Naive B cell (primary cell): ENCODE data around the gene ANKRD53. TPM values are rescaled to one million over a fixed set of nuclear protein-coding genes. Genes with fewer than 3 reads are reported as not detected.
A peak's percentile ranks its signal among the peaks of the same experiment; 100 is the strongest.

Experiments used
- ATAC-seq, 2 donors: fragments of 150-1000 bp; cut with Tn5 transposase; 2 replicates each; pipeline ENCODE4 v1.10.0; 2021; ENCODE audit warnings: low read depth in 2 of 2, mild to moderate bottlenecking in 2 of 2, moderate library complexity in 2 of 2
- DNase-seq: peaks from one replicate; pipeline ENCODE4 v3.0.0; 2022
- H3K27ac Mint-ChIP-seq, 6 donors: one replicate each; pipeline ENCODE4 v1.8.0; 2020 to 2022; ENCODE audit warnings: mild to moderate bottlenecking in 6 of 6, mixed read lengths in 6 of 6, moderate library complexity in 5 of 6, inconsistent platforms in 2 of 6
- H3K27me3 Mint-ChIP-seq, 3 donors: one replicate each; pipeline ENCODE4 v1.8.0; 2021 to 2022; ENCODE audit warnings: mixed read lengths in 3 of 3, mild to moderate bottlenecking in 1 of 3
- H3K36me3 Mint-ChIP-seq, 2 donors: one replicate each; pipeline ENCODE4 v1.8.0; 2020 to 2022; ENCODE audit warnings: mixed read lengths in 2 of 2, inconsistent platforms in 1 of 2, mild to moderate bottlenecking in 1 of 2
- H3K4me1 Mint-ChIP-seq, 3 donors: one replicate each; pipeline ENCODE4 v1.8.0; 2020 to 2022; ENCODE audit warnings: mixed read lengths in 3 of 3, inconsistent platforms in 1 of 3, mild to moderate bottlenecking in 1 of 3, moderate library complexity in 1 of 3
- H3K4me3 Mint-ChIP-seq, 8 donors: one replicate each; pipeline ENCODE4 v1.8.0; 2020 to 2022; ENCODE audit warnings: mild to moderate bottlenecking in 8 of 8, mixed read lengths in 8 of 8, moderate library complexity in 8 of 8, inconsistent platforms in 2 of 8
- H3K9me3 Mint-ChIP-seq, 7 donors: one replicate each; pipeline ENCODE4 v1.8.0; 2020 to 2022; ENCODE audit warnings: mixed read lengths in 7 of 7, mild to moderate bottlenecking in 5 of 7, inconsistent platforms in 2 of 7, moderate library complexity in 1 of 7
- polyA plus RNA-seq, 6 donors: library from polyadenylated mRNA; unstranded; fragments of 300-500 nt; fragmentation: Illumina TruSeq; gene quantifications; one replicate each; pipeline ENCODE4 v1.2.3, GENCODE V29; 2021; ENCODE audit warnings: low read depth in 6 of 6

ANKRD53 gene, protein sequence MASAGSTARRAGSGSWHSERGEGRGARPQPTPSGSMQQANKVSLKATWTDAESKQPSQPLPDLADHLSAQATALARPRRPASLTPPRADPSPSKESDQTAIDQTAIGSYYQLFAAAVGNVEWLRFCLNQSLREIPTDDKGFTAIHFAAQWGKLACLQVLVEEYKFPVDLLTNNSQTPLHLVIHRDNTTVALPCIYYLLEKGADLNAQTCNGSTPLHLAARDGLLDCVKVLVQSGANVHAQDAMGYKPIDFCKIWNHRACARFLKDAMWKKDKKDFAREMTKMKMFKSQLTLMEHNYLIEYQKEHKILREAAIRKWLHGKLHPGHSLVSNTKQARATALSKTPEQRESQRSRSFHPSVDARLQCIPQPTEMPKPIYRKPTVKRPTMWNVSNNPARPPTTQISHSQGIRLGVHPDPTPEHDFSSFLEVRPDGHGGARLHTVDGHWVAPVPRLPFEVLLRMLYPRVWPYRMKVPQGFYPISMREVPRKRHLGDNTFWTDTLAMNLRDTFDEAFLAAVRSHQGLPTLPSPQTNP
- polyA plus RNA-seq, result not detected

DNA sequence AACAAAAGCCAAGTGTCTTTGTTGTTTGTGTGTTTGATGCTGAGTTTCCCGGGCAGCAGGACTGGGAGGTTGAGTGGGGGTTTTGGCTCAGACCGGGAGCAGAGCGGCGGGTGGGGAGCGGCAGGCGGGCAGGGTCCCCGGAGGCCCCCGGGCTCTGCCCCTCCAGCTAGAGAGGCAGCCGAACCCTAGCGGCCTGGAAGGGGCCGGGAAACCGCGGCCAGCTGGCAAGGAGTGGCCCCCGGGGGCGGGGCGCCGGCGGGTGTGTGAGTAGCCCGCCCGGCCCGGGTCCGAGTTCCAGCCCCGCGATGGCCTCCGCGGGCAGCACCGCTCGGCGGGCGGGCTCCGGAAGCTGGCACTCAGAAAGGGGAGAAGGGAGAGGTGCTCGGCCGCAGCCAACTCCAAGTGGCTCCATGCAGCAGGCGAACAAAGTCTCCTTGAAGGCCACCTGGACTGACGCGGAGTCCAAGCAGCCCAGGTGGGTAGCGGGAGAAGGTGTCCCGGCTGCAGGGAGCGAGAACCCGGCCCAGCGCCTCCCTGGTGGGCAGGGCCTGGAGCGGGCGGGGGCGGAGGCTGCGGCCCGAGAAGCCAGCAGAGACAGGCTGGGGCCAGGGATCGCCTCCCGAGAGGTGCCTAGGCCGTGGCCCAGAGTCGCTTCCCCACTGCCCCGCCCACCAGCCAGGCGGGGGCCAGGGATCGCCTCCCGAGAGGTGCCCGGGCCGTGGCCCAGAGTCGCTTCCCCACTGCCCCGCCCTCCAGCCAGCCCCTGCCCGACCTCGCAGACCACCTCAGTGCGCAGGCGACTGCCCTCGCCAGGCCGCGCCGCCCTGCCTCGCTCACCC, at the start of gene ANKRD53:
ANKRD53 (plus strand) TSS at position 290 of the 839 bp plus-strand sequence; CDS start at position 306, 16 bp downstream.
- Mint-ChIP-seq H3K4me3 (peak within 1 kb of the TSS; percentile 90 to 95 (median 92)), H3K27me3 (peaks cover 0 to 5% (median 0%) of the 10 kb centered on the region in 3 donors), H3K9me3 (no peaks in the 10 kb centered on the region), H3K4me1 (peaks cover 16 to 21% (median 19%) of the 10 kb centered on the region in 3 donors), H3K27ac (peak within 1 kb of the TSS; percentile 88 to 95 (median 92)), H3K36me3 (no peaks in the 10 kb centered on the region)
- peak; percentile 24 to 26 for ATAC-seq
- no peak for DNase-seq

- H3K9me3 Mint-ChIP-seq, result peaks cover 0 to 2% (median 0%) of the 10 kb centered on the region in 7 donors
- no peak for DNase-seq
- peak overlapping the region in 1 of 8 donors; percentile 40 for H3K4me3 Mint-ChIP-seq
- ATAC-seq, result no peak
- peak overlapping the region in 1 of 6 donors; percentile 41 for H3K27ac Mint-ChIP-seq
- H3K36me3 Mint-ChIP-seq, result no peaks in the 10 kb centered on the region
- peaks cover 11 to 51% (median 36%) of the 10 kb centered on the region in 3 donors for H3K27me3 Mint-ChIP-seq
- H3K4me1 Mint-ChIP-seq, result peaks cover 8 to 9% (median 9%) of the 10 kb centered on the region in 3 donors
These were observed 47.8 kb upstream of the ANKRD53 start for GRCh38 chr2:70930371-70931329.

GRCh38 chr2:70931376-70932000, 46.9 kb upstream of the ANKRD53 start:
- no peak for ATAC-seq
- H3K4me3 Mint-ChIP-seq, result no peak overlapping the region
- no peaks in the 10 kb centered on the region for H3K36me3 Mint-ChIP-seq
- peaks cover 14 to 51% (median 40%) of the 10 kb centered on the region in 3 donors for H3K27me3 Mint-ChIP-seq
- DNase-seq, result no peak
- H3K9me3 Mint-ChIP-seq, result no peaks in the 10 kb centered on the region
- peak overlapping the region in 1 of 6 donors; percentile 33 for H3K27ac Mint-ChIP-seq
- peaks cover 8 to 9% (median 9%) of the 10 kb centered on the region in 3 donors for H3K4me1 Mint-ChIP-seq

DNA sequence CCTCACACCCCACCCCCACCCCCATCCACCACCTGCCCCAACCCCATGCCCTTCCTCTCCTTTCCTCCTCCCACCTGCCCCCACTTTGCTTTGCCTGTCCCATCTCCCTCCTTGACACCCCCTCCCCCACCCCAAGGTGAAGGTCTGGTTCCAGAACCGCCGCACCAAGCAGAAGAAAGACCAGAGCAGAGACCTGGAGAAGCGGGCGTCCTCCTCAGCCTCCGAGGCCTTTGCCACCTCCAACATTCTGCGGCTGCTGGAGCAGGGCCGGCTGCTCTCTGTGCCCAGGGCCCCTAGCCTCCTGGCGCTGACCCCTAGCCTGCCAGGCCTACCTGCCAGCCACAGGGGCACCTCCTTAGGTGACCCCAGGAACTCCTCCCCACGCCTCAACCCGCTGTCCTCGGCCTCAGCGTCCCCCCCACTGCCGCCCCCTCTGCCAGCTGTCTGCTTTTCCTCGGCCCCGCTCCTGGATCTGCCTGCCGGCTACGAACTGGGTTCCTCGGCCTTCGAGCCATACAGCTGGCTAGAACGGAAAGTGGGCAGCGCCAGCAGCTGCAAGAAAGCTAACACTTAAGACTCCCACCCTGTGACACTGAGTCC, 45.7 kb upstream of the ANKRD53 start:
- peaks cover 8 to 9% (median 9%) of the 10 kb centered on the region in 3 donors for H3K4me1 Mint-ChIP-seq
- DNase-seq (no peak), ATAC-seq (no peak)
- H3K4me3 Mint-ChIP-seq, result no peak overlapping the region
- peaks cover 16 to 46% (median 34%) of the 10 kb centered on the region in 3 donors for H3K27me3 Mint-ChIP-seq
- no peaks in the 10 kb centered on the region for H3K36me3 Mint-ChIP-seq
- no peak overlapping the region for H3K27ac Mint-ChIP-seq
- H3K9me3 Mint-ChIP-seq, result no peaks in the 10 kb centered on the region

- DNase-seq (no peak), ATAC-seq (no peak)
- Mint-ChIP-seq H3K9me3 (no peaks in the 10 kb centered on the region), H3K4me1 (peaks cover 8 to 9% (median 9%) of the 10 kb centered on the region in 3 donors), H3K4me3 (no peak overlapping the region), H3K36me3 (no peaks in the 10 kb centered on the region), H3K27me3 (peaks cover 20 to 44% (median 30%) of the 10 kb centered on the region in 3 donors), H3K27ac (no peak overlapping the region)
These were observed 43.4 kb upstream of the ANKRD53 start for GRCh38 chr2:70934981-70935380.

DNA sequence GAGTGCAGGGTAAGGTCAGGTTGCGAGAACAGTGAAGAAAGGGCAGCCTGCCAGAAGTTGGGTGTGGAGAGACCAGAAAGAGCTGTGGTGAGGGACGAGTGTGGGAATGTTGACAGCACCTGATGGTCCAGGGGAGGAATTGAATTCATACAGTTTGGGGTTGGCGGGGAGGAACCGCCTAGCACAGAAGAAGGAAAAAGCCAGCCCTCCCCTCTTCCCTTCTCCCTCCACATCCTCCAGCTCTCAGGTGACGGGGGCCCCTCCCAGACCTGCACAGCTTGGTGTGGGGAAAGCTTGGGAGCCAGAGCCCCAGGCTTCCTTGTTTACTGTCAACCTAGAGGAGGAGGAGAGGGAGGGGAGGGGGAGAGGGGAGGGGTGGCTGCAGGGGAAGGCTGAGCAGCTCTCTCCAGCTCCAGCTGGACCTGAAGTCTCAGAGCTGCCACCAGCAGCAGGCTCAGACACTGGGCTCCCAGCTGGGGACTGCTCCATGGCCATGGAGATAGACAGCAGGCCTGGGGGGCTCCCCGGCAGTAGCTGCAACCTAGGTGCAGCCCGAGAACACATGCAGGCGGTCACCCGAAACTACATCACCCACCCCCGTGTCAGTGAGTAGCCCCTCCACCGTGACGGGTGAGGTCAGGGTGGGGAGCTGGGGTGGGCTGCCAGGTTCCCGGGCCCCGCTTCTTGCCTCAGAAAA, 42.8 kb upstream of the ANKRD53 start, which contains the start of gene ATP6V1B1:
ATP6V1B1 (plus strand) TSS at position 433 of the 697 bp plus-strand sequence; CDS start at position 488, 55 bp downstream.
- H3K27ac Mint-ChIP-seq, result no peak within 1 kb of the TSS
- peaks cover 7 to 8% (median 8%) of the 10 kb centered on the region in 3 donors for H3K4me1 Mint-ChIP-seq
- H3K4me3 Mint-ChIP-seq, result peak within 1 kb of the TSS in 1 of 8 donors; percentile 7
- DNase-seq (no peak), ATAC-seq (no peak)
- peaks cover 18 to 49% (median 36%) of the 10 kb centered on the region in 3 donors for H3K27me3 Mint-ChIP-seq
- H3K36me3 Mint-ChIP-seq, result no peaks in the 10 kb centered on the region
- H3K9me3 Mint-ChIP-seq, result no peaks in the 10 kb centered on the region

GRCh38 chr2:70936165-70936978, 42.1 kb upstream of the ANKRD53 start:
- no peak overlapping the region for H3K4me3 Mint-ChIP-seq
- no peak for DNase-seq

GRCh38 chr2:70936979-70937811, 41.2 kb upstream of the ANKRD53 start:
- H3K9me3 Mint-ChIP-seq, result peaks cover 0 to 1% (median 0%) of the 10 kb centered on the region in 7 donors
- no peaks in the 10 kb centered on the region for H3K4me1 Mint-ChIP-seq
- peaks cover 23 to 50% (median 45%) of the 10 kb centered on the region in 3 donors for H3K27me3 Mint-ChIP-seq
- H3K36me3 Mint-ChIP-seq, result no peaks in the 10 kb centered on the region
- DNase-seq (no peak), ATAC-seq (no peak)
- H3K27ac Mint-ChIP-seq, result no peak overlapping the region
- no peak overlapping the region for H3K4me3 Mint-ChIP-seq

More at GRCh38 chr2:70936165-70936978, 42.1 kb upstream of the ANKRD53 start:
- peaks cover 0 to under 1% (median under 1%) of the 10 kb centered on the region in 3 donors for H3K4me1 Mint-ChIP-seq
- H3K36me3 Mint-ChIP-seq, result no peaks in the 10 kb centered on the region
- H3K27me3 Mint-ChIP-seq, result peaks cover 20 to 53% (median 42%) of the 10 kb centered on the region in 3 donors
- H3K9me3 Mint-ChIP-seq, result peaks cover 0 to under 1% (median 0%) of the 10 kb centered on the region in 7 donors
- no peak for ATAC-seq
- H3K27ac Mint-ChIP-seq, result no peak overlapping the region

DNA sequence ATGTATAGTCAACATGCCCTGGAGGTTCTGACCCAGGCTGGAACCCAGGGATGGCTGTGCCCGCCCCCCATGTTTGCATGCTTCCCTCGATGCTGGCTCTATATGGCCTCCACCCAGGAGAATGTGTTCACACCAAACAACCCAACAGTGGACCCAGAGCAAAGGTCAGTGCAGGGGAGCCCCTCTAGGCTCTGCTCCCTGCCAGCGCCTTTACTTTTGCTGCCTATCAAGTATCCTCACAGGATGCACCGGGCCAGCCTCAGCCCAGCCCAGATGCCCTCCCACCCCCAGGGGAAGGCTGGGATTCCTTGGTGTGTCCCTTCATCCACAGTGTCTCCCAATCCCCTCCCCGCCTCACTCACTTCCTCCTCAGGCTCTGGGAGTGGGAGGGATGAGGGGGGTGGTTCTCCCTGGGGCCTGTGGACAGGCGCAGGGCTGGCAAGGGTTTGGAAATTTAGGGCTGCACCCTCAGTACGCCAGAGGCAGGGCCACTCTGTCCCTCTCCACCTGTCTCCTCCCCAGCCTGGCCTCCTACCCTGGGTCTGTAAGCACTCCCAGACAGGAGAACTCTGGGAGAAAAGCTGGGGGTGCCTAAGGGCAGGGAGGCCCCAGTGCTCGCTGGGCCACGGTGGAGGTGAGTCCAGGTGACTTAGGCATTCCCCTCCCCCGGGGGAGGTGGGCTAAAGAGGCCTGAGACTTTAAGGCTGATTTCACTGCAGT, 40.4 kb upstream of the ANKRD53 start:
- Mint-ChIP-seq H3K9me3 (peaks cover 0 to 1% (median 0%) of the 10 kb centered on the region in 7 donors), H3K4me3 (no peak overlapping the region), H3K27ac (no peak overlapping the region), H3K4me1 (no peaks in the 10 kb centered on the region), H3K27me3 (peaks cover 23 to 50% (median 44%) of the 10 kb centered on the region in 3 donors), H3K36me3 (no peaks in the 10 kb centered on the region)
- DNase-seq (no peak), ATAC-seq (no peak)
